Measurements from ENCODE around the gene NAALADL2. TPM values are rescaled to one million over a fixed set of nuclear protein-coding genes. Genes with fewer than 3 reads are reported as not detected.

The NAALADL2 gene
- total RNA-seq, 4 donors from 2014 or later: 7.0 to 34.7 (median 18.4) TPM

GRCh38 chr3:175009295-175009694 lies 150.2 kb downstream of the NAALADL2 start:
- no peaks in the 10 kb centered on the region for H3K9me3 ChIP-seq
- H3K36me3 ChIP-seq: no peaks in the 10 kb centered on the region
- no peak overlapping the region for H3K4me3 ChIP-seq
- no peaks in the 10 kb centered on the region for H3K4me1 ChIP-seq
- TF ChIP-seq POLR2A (IDR thresholded peaks at IDR 0.05) (no peak), CTCF (IDR thresholded peaks at IDR 0.05) (no peak)
- DNase-seq: no peak
- no peak overlapping the region for H3K27ac ChIP-seq
- no peaks in the 10 kb centered on the region for H3K27me3 ChIP-seq

- no peak overlapping the region for H3K4me3 ChIP-seq
- no peaks in the 10 kb centered on the region for H3K9me3 ChIP-seq
- TF ChIP-seq POLR2A (IDR thresholded peaks at IDR 0.05) (no peak), CTCF (IDR thresholded peaks at IDR 0.05) (no peak)
- no peaks in the 10 kb centered on the region for H3K27me3 ChIP-seq
- no peak overlapping the region for H3K27ac ChIP-seq
- no peaks in the 10 kb centered on the region for H3K4me1 ChIP-seq
- H3K36me3 ChIP-seq: no peaks in the 10 kb centered on the region
- DNase-seq: no peak
Observed at GRCh38 chr3:175015056-175015635, 156.0 kb downstream of the NAALADL2 start.

GRCh38 chr3:175018946-175019727 lies 160.0 kb downstream of the NAALADL2 start:
- Histone ChIP-seq H3K36me3 (no peaks in the 10 kb centered on the region), H3K4me3 (no peak overlapping the region), H3K4me1 (no peaks in the 10 kb centered on the region), H3K27ac (no peak overlapping the region), H3K27me3 (no peaks in the 10 kb centered on the region), H3K9me3 (no peaks in the 10 kb centered on the region)
- no peak for TF ChIP-seq POLR2A (IDR thresholded peaks at IDR 0.05)
- DNase-seq: no peak

- DNase-seq: no peak
- Histone ChIP-seq H3K36me3 (no peaks in the 10 kb centered on the region), H3K27me3 (no peaks in the 10 kb centered on the region), H3K4me3 (no peak overlapping the region), H3K27ac (no peak overlapping the region), H3K9me3 (no peaks in the 10 kb centered on the region), H3K4me1 (no peaks in the 10 kb centered on the region)
- TF ChIP-seq POLR2A (IDR thresholded peaks at IDR 0.05) (no peak), CTCF (IDR thresholded peaks at IDR 0.05) (no peak)
Observed at GRCh38 chr3:175020101-175020500, 161.0 kb downstream of the NAALADL2 start.

GRCh38 chr3:175029828-175030227 lies 170.7 kb downstream of the NAALADL2 start:
- DNase-seq: no peak
- no peaks in the 10 kb centered on the region for H3K4me1 ChIP-seq
- H3K27me3 ChIP-seq: no peaks in the 10 kb centered on the region
- H3K27ac ChIP-seq: no peak overlapping the region
- H3K36me3 ChIP-seq: no peaks in the 10 kb centered on the region
- no peaks in the 10 kb centered on the region for H3K9me3 ChIP-seq
- TF ChIP-seq CTCF (IDR thresholded peaks at IDR 0.05) (no peak), POLR2A (IDR thresholded peaks at IDR 0.05) (no peak)
- H3K4me3 ChIP-seq: no peak overlapping the region

GRCh38 chr3:175039875-175040274 lies 180.7 kb downstream of the NAALADL2 start:
- Histone ChIP-seq H3K9me3 (no peaks in the 10 kb centered on the region), H3K27ac (no peak overlapping the region), H3K4me1 (no peaks in the 10 kb centered on the region), H3K36me3 (no peaks in the 10 kb centered on the region), H3K4me3 (no peak overlapping the region), H3K27me3 (no peaks in the 10 kb centered on the region)
- no peak for DNase-seq
- TF ChIP-seq POLR2A (IDR thresholded peaks at IDR 0.05) (no peak), CTCF (IDR thresholded peaks at IDR 0.05) (no peak)
